Caco-2 (cell line): Measurements from ENCODE around the gene FADS3. TPM values are rescaled to one million over a fixed set of nuclear protein-coding genes. Genes with fewer than 3 reads are reported as not detected.

Experiments
- BruUV-seq: library from RNA; stranded (reverse); fragments of 400-500 nt; replicated peaks from 2 replicates; lab custom pipeline; 2021; lab: Mats Ljungman, UMichigan
- CTCF ChIA-PET: fragments of 300-600 bp; sonication (Branson Sonifier 250); formaldehyde crosslinking; loops from one replicate; lab custom pipeline; 2022; ENCODE audit warnings: antibody characterized with exemption; lab: Charles Lee
- POLR2A ChIA-PET: fragments of 300-600 bp; sonication (Branson Sonifier 250); formaldehyde crosslinking; loops from one replicate; lab custom pipeline; 2022; ENCODE audit warnings: antibody characterized with exemption; lab: Charles Lee
- DNase-seq, 2 experiments: peaks; one replicate each; pipeline versions ENCODE4 v3.0.0 to v3.0.0-alpha.2; 2020 to 2022
- H3K27me3 ChIP-seq: replicated peaks from 2 replicates; pipeline ENCODE4 v1.6.0; 2011; ENCODE audit warnings: low read length; ENCODE audit not compliant: control insufficient read depth, insufficient read depth
- H3K36me3 ChIP-seq: 2 replicates; pipeline ENCODE4 v1.5.1; 2011; ENCODE audit warnings: low read length; ENCODE audit not compliant: control insufficient read depth, insufficient read depth
- H3K4me1 ChIP-seq: fragments of 250-450 bp; sonication (Bioruptor Pico); 2 replicates; pipeline ENCODE4 v1.5.1; 2020; ENCODE audit warnings: mild to moderate bottlenecking
- H3K4me3 ChIP-seq: 2 replicates; pipeline ENCODE4 v1.5.1; 2011; ENCODE audit warnings: low read depth, mild to moderate bottlenecking, control low read depth, low read length
- H3K9me3 ChIP-seq: fragments of 250-450 bp; sonication (Bioruptor Pico); 2 replicates; pipeline ENCODE4 v1.5.1; 2020; ENCODE audit warnings: mild to moderate bottlenecking, moderate library complexity
- H3K27ac Mint-ChIP-seq: one replicate; pipeline ENCODE4 v1.8.0; 2022; ENCODE audit warnings: mixed read lengths; ENCODE audit not compliant: unreplicated experiment
- H3K27me3 Mint-ChIP-seq: one replicate; pipeline ENCODE4 v1.8.0; 2022; ENCODE audit warnings: mixed read lengths; ENCODE audit not compliant: insufficient read depth, unreplicated experiment
- H3K36me3 Mint-ChIP-seq: one replicate; pipeline ENCODE4 v1.8.0; 2022; ENCODE audit warnings: mild to moderate bottlenecking, mixed read lengths; ENCODE audit not compliant: insufficient read depth, unreplicated experiment
- H3K4me1 Mint-ChIP-seq: one replicate; pipeline ENCODE4 v1.8.0; 2022; ENCODE audit warnings: low read depth, mixed read lengths; ENCODE audit not compliant: unreplicated experiment
- H3K4me3 Mint-ChIP-seq: one replicate; pipeline ENCODE4 v1.8.0; 2022; ENCODE audit warnings: mild to moderate bottlenecking, moderate library complexity, mixed read lengths; ENCODE audit not compliant: unreplicated experiment
- H3K9me3 Mint-ChIP-seq: one replicate; pipeline ENCODE4 v1.8.0; 2022; ENCODE audit warnings: mixed read lengths; ENCODE audit not compliant: unreplicated experiment
- CTCF ChIP-seq, 2 experiments: fragments of 200-600 bp in 1 of 2; IDR thresholded peaks; 1 replicate in 1 of 2; 2 replicates in 1 of 2; pipeline versions ENCODE4 v1.5.1 to v1.8.0; 2011 to 2022; ENCODE audit warnings: antibody characterized with exemption in 1 of 2, control low read depth in 1 of 2, inconsistent platforms in 1 of 2, low read depth in 1 of 2, low read length in 1 of 2, mild to moderate bottlenecking in 1 of 2, moderate library complexity in 1 of 2; ENCODE audit not compliant: insufficient read depth in 1 of 2, severe bottlenecking in 1 of 2, unreplicated experiment in 1 of 2
- intact Hi-C: fragments of 100-400 bp; cut with micrococcal nuclease; formaldehyde crosslinking; loops from one replicate; pipeline ENCODE4 v1.10.0; 2022; ENCODE audit not compliant: unreplicated experiment
- total RNA-seq: library from RNA; stranded (reverse); gene quantifications from 2 replicates; pipeline ENCODE4 v1.2.3, GENCODE V29; 2022

The FADS3 gene
- total RNA-seq, 1 experiment from 2014 or later: 32.7 TPM

- no peak for TF ChIP-seq CTCF (IDR thresholded peaks at IDR 0.05; ENCODE audit: insufficient read depth in 1 of 2, low read depth in 1 of 2, low read length in 1 of 2, severe bottlenecking in 1 of 2, unreplicated experiment in 1 of 2)
- no peaks in the 10 kb centered on the region for H3K36me3 ChIP-seq
- intact Hi-C loops: no loop called here
- no peak overlapping the region for H3K4me3 ChIP-seq
- no peaks in the 10 kb centered on the region for H3K27me3 Mint-ChIP-seq
- no peaks in the 10 kb centered on the region for H3K9me3 ChIP-seq
- H3K9me3 Mint-ChIP-seq: no peaks in the 10 kb centered on the region
- no peaks in the 10 kb centered on the region for H3K27me3 ChIP-seq
- ChIA-PET POLR2A (no interaction called here), CTCF (no interaction called here)
- H3K4me1 ChIP-seq: no peaks in the 10 kb centered on the region
- DNase-seq: no peak
- H3K36me3 Mint-ChIP-seq: peaks cover 5% of the 10 kb centered on the region
- H3K4me1 Mint-ChIP-seq: no peaks in the 10 kb centered on the region
- H3K27ac Mint-ChIP-seq: no peak overlapping the region
- BruUV-seq: no TSS peak
- no peak overlapping the region for H3K4me3 Mint-ChIP-seq
Measured at GRCh38 chr11:61836193-61836592, 55.2 kb downstream of the FADS3 start.

DNA sequence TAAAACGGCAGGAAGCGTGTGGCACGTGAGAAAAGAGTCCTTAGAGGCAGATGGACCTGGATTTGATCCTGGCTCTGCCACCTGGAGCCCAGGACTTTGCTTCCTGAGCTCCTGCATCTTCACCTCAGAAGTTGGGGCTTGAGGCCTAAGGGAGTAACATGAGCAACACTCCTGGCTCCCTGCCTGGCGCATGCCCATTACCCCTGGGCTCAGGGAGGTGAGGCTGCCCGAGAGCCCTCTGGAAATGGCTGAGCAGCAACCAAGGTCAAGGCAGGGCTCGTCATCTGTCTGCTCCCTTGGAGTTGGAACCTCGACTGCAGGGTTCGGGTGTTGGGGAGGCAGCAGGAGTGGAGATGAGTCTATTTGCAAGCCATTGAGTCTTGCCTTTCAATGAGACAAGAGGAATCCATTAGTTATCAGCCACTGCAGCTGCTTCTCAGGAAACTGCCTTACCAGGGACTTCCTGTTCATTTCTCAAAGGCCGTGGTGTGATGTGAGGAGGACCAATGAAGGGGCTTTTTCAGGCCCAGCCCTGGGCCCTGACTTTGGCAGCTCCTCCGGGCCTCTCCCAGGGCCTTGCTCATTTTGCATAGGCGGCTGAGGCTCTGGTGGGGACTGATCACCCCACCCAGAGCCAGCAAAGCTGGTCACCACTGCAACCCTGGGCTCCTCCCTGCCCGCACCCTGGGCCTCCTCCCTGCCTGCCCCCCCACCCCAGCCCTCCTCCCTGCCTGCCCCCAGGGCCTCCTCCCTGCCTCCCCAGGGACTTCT is 56.9 kb downstream of the FADS3 start:
- H3K4me3 Mint-ChIP-seq: no peak overlapping the region
- Histone ChIP-seq H3K4me3 (no peak overlapping the region), H3K36me3 (no peaks in the 10 kb centered on the region), H3K27me3 (no peaks in the 10 kb centered on the region), H3K9me3 (no peaks in the 10 kb centered on the region), H3K4me1 (0 out of 2 replicates have a peak, but pooled peaks cover 9% of the 10 kb centered on the region)
- intact Hi-C loops: no loop called here
- POLR2A ChIA-PET: no interaction called here
- BruUV-seq: no TSS peak
- no peak for TF ChIP-seq CTCF (IDR thresholded peaks at IDR 0.05; ENCODE audit: insufficient read depth in 1 of 2, low read depth in 1 of 2, low read length in 1 of 2, severe bottlenecking in 1 of 2, unreplicated experiment in 1 of 2)
- peaks cover 5% of the 10 kb centered on the region for H3K36me3 Mint-ChIP-seq
- CTCF ChIA-PET: interaction anchor here (1.2 kb wide), 1 partner anchor 20 kb away, joined by 4 read pairs; no protein-coding TSS in a partner anchor
- no peaks in the 10 kb centered on the region for H3K27me3 Mint-ChIP-seq
- DNase-seq: no peak
- no peak overlapping the region for H3K27ac Mint-ChIP-seq
- H3K9me3 Mint-ChIP-seq: no peaks in the 10 kb centered on the region
- H3K4me1 Mint-ChIP-seq: peaks cover 8% of the 10 kb centered on the region

DNA sequence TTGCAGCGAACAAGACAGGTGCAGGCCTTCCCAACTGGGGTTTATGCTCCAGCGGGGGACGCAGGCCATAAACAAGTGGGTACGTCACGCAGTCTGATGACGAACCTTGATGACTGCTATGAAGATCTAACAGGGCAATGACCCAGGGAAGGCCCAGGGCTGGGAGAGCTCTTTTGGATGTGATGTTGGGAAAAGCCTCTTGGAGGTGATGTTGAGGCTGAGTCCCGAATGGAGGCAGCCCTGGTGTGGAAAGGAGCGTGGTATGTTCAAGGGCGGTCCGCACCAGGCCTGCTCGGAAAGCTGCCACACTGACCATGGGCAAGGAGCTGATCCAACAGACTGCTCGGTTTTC is 57.4 kb downstream of the FADS3 start:
- no peak for TF ChIP-seq CTCF (IDR thresholded peaks at IDR 0.05; ENCODE audit: insufficient read depth in 1 of 2, low read depth in 1 of 2, low read length in 1 of 2, severe bottlenecking in 1 of 2, unreplicated experiment in 1 of 2)
- Mint-ChIP-seq H3K9me3 (no peaks in the 10 kb centered on the region), H3K27ac (no peak overlapping the region), H3K4me3 (no peak overlapping the region), H3K36me3 (peaks cover under 1% of the 10 kb centered on the region), H3K27me3 (no peaks in the 10 kb centered on the region), H3K4me1 (peaks cover 8% of the 10 kb centered on the region)
- ChIA-PET CTCF (interaction anchor here (1.2 kb wide), 1 partner anchor 19 kb away, joined by 4 read pairs; no protein-coding TSS in a partner anchor), POLR2A (no interaction called here)
- no peak for DNase-seq
- Histone ChIP-seq H3K4me1 (0 out of 2 replicates have a peak, but pooled peaks cover 14% of the 10 kb centered on the region), H3K4me3 (no peak overlapping the region), H3K27me3 (no peaks in the 10 kb centered on the region), H3K36me3 (no peaks in the 10 kb centered on the region), H3K9me3 (no peaks in the 10 kb centered on the region)
- intact Hi-C loops: no loop called here
- no TSS peak for BruUV-seq
